CD4-positive, alpha-beta T cell treated with Interleukin-6 at 100 ng/mL for 8 hours (primary cell): Measurements from ENCODE around the gene SLC6A18.

Experiments
- DNase-seq: peaks from one replicate; pipeline ENCODE4 v3.0.0-alpha.2; 2020; ENCODE audit warnings: mixed read lengths, low spot score

SLC6A18 gene

DNA sequence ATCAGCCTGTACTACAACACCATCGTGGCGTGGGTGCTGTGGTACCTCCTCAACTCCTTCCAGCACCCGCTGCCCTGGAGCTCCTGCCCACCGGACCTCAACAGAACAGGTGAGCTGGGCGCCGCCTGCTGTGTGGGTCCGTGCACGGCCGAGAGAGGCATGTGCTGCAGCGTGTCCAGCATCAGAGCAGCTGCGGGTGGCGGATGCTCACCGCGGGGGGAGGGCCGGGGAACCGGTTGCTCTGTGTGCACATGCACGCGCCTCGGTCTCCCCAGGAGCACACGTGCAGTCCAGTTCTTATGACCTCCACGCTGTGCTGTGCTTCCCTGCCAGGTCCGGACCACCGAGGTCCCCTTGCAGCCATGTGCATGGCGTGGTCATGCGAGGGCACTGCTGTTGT, 7.6 kb downstream of the SLC6A18 start:
- no peak for DNase-seq

DNA sequence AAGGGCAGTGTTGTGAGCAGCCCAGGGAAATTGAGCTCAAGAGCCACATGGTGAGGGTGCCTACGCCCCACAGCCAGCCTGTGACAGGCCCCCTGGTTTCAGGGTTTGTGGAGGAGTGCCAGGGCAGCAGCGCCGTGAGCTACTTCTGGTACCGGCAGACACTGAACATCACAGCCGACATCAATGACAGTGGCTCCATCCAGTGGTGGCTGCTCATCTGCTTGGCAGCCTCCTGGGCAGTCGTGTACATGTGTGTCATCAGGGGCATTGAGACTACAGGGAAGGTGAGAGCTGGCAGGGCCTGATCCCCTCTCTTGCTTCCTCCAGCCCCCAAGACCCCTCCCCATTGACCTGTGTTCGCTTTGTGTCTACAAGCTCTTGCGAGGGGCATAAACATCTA, 10.2 kb downstream of the SLC6A18 start:
- no peak for DNase-seq

DNA sequence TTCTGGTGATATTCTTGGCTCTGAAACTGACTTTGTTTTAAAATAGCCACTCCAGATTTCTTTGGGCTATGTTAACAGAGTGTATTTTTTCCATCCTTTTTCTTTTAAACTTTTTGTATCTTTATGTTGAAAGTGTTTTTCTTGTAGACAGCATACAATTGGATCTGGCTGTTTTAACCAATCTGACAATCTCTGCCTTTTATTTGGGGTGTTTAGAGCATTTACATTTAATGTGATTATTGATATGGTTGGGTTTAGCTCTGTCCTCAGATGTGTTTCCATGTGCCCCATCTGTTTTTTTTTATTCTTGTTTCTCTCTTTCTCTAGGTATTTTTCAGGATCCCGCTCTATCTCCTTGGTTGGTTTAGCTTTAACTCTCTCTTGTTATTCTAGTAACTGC, 10.7 kb downstream of the SLC6A18 start:
- DNase-seq = no peak

- no peak for DNase-seq
Measured at GRCh38 chr5:1239505-1240251, 14.5 kb downstream of the SLC6A18 start.

- no peak for DNase-seq
Measured at GRCh38 chr5:1240496-1241260, 15.5 kb downstream of the SLC6A18 start.

- no peak for DNase-seq
Measured at GRCh38 chr5:1241509-1242080, 16.4 kb downstream of the SLC6A18 start.

DNA sequence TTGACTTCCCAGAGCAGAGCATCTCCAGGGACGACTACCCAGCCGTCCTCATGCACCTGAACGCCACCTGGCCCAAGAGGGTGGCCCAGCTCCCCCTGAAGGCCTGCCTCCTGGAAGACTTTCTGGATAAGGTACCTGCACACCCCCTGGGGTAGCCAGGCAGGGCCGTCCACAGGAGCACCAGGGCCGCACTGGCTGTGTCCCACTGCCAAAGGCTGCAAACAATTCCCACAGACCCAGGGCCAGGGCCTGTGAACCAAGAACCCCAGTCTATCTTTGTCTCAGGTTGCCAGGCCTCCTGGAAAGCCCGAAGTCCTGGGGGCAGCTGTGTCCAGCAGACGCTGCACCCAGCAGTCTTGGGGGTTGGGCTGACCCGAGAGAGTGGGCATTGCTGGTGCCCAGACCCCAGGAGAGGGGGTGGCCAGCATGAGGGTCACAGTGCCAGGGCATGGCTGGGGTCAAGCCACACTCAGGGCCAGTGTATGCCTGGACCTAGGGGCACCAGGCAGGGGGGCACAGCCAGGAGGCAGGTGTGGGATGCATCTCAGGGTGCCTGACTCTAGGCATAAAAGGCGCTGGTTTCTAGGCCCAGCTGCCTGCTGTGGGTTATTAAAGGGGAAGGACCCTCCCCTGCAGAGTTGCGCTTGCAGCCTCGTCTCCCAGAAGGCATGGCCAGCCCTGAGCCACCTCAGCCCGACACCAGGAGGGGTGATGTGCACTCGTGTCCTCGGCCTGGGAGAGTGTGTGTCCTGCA, 17.7 kb downstream of the SLC6A18 start:
- no peak for DNase-seq

DNA sequence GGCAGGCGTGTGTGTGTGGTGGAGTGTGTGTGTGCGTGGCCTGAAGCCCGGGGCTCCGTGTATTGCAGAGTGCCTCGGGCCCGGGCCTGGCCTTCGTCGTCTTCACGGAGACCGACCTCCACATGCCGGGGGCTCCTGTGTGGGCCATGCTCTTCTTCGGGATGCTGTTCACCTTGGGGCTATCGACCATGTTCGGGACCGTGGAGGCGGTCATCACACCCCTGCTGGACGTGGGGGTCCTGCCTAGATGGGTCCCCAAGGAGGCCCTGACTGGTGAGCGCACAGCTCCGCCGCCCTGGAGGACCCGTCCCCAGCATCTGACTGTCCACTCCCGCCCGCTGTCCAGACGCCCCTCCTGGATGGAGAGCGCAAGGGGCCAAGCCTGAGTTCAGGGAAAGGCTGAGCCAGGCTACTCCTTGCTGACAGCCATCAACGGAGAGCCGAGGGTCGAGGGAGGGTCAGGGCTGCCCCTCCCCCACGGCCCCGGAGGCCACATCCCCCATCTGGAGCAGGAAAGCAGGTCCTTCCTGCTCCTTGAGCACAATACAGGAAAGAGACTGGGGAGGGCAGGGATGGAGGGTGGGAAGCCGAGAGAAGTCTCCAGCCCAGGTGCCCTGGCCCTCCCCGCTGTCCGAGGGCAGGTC, 18.4 kb downstream of the SLC6A18 start:
- DNase-seq = no peak

- DNase-seq = no peak
Measured at GRCh38 chr5:1244255-1244654, 19.1 kb downstream of the SLC6A18 start.

GRCh38 chr5:1244976-1245375, 19.8 kb downstream of the SLC6A18 start:
- no peak for DNase-seq

DNA sequence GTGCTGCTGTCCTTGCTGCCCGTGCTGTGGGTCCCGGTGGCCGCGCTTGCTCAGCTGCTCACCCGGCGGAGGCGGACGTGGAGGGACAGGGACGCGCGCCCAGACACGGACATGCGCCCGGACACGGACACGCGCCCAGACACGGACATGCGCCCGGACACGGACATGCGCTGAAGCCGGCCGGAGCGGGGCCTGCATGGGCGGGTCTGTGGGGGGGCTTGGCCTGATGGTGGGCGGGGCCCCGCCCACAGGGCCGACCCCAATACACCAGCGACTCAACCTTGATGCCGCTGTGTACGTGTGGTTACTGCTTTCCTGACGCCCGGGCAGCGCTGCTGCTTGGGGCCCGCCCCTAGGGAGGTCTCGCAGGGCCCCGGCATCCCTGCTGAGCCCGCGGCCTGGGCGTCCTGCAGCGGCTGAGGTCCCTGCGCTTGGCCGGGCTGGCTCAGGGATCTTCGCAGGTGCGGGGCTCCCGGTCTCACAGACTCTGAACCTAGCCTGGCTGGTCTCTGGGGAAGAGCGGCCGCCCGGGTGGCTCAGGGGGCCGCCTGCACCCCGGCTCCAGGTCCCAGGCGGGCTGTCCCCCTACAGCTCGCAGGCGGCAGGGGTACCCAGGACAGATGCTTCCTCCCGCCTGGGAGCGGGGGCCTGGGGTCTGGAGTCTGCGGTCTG, 20.9 kb downstream of the SLC6A18 start:
- no peak for DNase-seq

DNA sequence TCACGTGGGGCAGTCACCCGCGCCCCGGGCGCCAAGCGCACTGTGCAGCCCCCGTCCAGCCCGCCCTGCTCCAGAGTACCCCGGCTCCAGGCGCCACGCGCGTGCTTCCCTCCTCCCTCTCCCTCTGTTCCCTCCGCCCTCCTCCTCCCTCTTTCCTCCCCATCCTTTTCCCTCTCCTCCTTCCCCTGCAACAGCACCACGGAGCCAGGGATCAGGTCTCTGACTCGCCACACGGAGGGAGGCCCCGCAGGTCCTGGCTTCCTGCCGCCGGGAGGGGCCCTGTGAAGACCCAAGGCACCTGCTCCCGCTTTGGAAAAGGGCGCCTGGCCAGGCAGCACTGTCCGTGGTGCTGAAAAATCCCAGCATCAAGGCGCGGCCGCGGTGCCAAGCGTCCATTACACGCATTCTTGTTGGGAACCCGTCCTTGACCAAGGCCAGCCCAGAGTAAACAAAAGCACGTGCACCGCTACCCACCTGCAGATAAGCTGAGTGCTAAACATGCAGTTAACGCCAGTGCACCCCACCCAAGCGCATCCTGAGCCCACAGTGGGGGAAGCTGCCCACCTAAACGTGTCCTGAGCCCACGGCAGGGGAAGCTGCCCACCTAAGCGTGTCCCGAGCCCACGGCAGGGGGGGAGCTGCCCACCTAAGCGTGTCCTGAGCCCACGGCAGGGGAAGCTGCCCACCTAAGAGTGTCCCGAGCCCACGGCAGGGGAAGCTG, 21.7 kb downstream of the SLC6A18 start:
- DNase-seq = no peak

GRCh38 chr5:1247811-1248210, 22.6 kb downstream of the SLC6A18 start:
- no peak for DNase-seq

DNA sequence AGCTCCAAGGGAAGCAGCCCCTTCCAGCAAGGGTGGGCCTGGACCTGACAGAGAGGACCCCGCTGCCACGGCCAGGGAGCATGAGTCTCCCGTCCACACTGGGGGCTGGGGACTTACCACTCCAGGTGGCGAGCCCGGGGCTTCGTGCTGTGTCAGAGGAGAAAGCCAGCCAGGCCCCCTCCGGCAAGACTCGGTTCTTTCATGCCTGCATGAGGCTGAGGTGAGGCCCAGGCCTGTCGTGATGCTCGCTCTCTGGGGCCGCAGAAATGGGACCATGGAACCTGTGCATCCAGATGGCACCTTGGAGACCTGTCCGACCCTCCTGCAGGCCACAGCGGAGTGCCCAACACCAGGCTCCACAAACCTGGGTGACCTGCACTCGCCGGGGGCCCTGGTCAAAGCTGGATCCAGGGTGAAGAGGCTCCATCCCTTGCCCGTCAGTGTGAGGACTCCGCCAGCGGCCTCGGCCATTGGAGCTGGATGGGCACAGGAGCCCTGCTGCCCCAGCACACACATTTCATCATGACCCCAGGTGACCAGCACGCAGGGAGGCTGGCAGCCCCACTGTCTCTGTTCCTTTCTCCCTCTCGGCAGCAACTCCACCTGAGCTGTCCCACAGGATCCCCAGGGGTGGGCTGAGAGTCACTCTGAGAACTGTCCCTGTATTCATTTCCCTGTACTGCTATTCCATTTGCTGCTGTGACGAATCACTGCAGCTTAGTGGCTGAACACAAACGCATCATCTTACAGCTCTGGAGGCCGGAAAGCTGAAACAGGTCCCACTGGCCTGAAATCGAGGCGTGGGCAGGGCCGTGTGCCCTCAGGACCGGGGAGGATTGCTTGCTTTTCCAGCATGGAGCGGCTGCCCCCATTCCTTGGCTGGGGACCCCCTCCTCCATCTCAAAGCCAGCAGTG, 24.4 kb downstream of the SLC6A18 start:
- no peak for DNase-seq

- DNase-seq = no peak
Measured at GRCh38 chr5:1251678-1252580, 26.7 kb downstream of the SLC6A18 start.

DNA sequence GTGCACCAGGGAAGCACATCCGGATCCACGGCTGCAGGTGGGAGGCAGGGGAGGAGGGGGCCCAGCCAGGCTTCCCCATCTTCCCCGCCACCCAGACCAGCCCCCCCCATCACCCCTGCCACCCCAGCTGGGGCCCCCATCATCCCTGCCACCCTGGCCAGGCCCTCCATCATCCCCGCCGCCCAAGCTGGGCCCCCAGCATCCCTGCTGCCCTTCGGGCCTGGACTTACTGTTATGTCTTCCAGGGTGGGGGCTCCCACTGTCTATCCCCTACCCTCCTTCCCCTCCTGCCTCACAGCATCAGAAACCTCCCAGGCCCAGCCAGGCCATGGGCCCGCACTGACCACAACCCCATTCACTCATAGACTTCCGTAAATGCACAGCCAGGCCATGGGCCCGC, 27.5 kb downstream of the SLC6A18 start:
- DNase-seq = no peak

DNA sequence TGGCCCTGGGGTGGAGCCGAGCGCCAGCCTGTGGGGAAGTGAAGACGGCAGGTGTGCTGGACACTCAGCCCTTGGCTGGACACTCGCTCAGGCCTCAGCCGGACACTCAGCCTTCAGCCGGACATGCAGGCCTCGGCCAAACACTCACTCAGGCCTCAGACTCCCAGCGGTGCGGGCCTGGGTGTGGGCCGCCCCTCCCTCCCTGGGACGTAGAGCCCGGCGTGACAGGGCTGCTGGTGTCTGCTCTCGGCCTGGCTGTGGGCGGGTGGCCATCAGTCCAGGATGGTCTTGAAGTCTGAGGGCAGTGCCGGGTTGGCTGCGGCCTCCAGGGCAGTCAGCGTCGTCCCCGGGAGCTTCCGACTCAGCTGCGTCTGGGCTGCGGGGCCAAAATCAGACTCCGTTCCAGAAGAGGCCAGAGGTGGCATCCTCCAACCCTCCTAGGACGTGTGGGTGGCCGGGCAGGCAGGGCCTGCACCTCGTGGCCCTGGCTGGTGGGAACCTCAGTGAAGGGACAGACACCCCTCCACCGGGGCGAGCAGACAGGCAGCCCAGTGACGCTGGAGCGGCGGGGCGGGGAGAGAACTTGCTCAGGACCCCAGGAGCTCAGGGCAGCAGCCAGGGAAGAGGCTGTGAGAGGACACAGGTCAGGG, 28.4 kb downstream of the SLC6A18 start:
- no peak for DNase-seq

DNA sequence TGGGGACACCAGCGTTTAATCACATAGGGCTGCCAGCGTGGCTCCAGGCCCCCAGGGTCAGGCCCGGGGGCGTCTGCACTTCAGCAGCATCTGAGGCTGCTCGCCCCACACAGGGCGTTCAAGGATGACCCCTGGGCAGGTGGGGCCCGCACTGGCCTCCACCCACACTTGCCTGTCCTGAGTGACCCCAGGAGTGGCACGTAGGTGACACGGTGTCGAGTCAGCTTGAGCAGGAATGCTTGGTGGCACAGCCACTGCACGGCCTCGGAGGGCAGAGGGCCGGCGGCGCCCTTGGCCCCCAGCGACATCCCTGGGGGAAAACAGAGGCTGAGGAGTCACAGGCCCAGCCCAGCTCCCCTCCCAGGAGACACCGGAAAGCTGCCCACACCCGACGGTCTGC, 29.0 kb downstream of the SLC6A18 start:
- no peak for DNase-seq
